Measurements from ENCODE around the gene TCTN1. TPM values are rescaled to one million over a fixed set of nuclear protein-coding genes. Genes with fewer than 3 reads are reported as not detected.
A peak's percentile ranks its signal among the peaks of the same experiment; 100 is the strongest.
"Not testable (repeated sequence)": the region's sequence is repeated elsewhere in the genome, so short reads cannot be mapped to it uniquely, and the experiment has no call there.

The TCTN1 gene
- total RNA-seq, 1 donor from 2014 or later, result 41.0 TPM

DNA sequence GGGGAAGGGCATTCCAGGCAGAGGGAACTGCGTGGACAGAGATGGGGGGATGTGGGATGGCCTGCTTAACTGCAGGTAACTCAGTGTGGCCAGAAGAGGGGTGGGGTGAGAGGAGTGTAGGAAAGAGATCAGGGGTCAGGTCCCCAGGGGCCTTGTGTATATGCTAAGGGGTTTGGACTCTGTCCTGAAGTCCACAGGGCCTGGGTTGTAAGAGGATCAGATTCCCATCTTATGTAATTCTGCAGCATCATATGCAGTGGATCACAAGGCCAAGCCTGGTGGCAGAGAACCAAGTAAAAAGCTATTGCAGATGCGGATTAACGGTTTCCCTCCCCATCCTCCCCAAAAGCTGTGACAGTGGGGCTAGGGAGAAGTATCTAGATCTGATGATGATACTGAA is 8.7 kb downstream of the TCTN1 start:
- DNase-seq (ENCODE audit: low spot score) (no peak), ATAC-seq (no peak)
- intact Hi-C loops (cut with DNase I), result no loop called here

DNA sequence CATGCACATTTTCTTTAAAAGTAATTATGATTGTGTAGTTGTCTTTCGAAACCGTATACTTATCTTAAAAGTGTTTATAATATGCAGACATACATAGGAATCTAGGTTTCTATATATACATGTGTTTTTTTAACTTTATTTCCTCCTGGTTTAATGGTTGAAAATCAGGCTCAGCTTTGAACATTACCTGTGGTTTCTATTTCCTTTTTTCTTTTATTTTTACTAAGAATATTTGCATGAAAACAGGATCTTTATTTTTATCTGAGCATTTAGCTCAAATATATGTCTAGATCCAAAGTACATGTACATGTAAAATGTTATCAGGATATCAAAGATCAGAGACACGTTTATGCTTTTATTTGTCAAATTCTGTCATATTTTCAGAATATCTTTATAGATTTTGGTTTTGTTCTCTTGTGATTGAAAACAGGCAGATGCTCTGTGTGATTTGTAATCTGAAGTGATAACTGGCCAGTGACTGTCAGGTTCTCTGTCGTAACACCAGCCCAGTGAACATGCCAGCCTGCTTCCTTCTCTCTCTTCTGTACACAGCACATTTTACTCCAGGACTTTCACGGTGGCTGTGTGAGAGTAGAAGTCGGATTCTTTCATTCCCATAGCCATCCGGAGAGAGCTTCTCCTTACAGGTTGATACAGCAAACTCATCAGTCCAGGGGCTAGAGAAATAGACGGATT is 13.7 kb downstream of the TCTN1 start:
- ATAC-seq (no peak), DNase-seq (ENCODE audit: low spot score) (no peak)
- intact Hi-C loops (cut with DNase I), result no loop called here

DNA sequence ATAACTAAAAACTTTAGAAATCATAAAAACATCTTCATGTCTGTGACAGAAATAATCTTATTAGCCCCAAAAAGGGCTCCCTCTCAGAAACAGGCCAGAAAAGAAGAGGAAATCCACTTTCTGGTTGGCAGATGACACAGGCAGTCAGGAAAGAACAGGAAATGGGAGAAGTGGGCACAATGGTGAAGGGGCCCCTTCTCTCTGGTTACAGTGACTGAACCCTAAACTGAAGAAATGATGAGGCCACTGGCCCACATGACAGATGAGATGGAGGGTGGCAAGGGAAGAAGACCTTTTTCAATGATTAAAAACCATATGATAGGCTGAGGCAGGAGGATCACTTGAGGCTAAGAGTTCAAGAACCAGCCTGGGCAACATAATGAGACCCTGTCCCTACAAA is 21.1 kb downstream of the TCTN1 start:
- intact Hi-C loops (cut with DNase I), result no loop called here
- DNase-seq (ENCODE audit: low spot score) (no peak), ATAC-seq (no peak)

DNA sequence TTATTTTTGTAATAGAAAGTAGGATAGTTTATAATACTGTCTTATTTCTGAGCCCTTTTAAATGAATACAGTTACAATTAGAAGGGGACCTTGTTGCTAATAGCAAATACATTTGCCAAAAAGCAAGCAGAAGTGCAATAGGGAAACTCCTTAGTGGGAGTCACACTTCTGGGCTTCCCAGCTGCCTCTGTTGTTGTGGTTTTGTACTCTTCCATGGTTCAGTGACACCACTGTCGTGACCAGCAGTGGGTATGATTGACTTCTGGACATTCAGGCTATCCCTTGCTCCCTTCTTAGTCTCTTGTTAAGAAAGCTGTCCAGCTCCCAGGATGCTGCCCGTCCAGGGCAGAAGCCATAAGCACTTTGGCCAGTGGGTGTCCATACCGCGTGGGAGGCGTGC is 22.6 kb downstream of the TCTN1 start:
- ATAC-seq, result no peak
- intact Hi-C loops (cut with DNase I), result no loop called here
- no peak for DNase-seq (ENCODE audit: low spot score)

DNA sequence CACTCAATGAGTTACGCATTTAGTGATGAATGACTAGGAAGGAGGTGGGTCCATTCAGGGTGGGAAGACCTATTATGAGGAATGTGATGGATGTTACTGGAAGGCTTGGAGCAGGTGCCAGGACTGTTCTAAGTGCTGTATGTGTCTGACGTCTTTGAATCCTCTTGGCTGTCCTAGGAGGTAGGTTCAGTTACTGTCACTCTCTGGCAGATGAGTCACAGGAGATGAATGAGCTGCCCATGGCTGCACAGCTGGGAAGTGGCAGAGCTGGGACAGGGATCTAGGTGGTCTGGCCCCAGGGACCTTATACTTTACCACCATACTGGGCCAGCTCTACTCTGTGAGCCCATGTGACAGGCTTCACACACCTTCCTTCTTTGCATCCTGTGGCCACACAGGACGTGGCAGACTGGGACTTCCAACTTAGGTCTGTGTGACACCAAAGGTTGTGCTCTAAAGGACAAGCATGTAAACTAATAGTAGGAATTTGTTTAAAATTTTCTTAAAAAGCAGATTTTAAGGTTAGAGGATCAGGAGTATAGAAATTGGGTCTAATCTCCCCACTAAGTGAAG is 24.0 kb downstream of the TCTN1 start:
- no peak for ATAC-seq
- no peak for DNase-seq (ENCODE audit: low spot score)
- intact Hi-C loops (cut with DNase I), result no loop called here

DNA sequence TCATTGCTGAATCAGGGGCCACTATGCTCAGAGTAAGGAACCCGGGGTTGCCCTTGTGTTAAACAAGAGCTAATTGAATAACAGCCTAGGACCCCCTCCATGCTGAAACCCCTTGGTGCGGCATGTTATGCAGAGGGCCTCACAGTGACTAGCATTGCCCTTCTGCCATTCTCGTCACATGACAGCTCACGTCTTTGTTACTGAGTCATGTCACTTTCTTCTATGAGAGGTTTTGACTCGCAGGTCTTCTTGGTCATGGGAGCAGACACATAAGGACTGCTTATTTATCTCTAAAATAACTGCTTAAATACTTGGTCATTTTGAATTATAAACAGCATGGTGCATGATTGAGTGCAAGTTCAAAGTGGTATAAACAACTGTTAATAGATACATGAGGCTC is 24.9 kb downstream of the TCTN1 start:
- ATAC-seq, result no peak
- intact Hi-C loops (cut with DNase I), result no loop called here
- no peak for DNase-seq (ENCODE audit: low spot score)

DNA sequence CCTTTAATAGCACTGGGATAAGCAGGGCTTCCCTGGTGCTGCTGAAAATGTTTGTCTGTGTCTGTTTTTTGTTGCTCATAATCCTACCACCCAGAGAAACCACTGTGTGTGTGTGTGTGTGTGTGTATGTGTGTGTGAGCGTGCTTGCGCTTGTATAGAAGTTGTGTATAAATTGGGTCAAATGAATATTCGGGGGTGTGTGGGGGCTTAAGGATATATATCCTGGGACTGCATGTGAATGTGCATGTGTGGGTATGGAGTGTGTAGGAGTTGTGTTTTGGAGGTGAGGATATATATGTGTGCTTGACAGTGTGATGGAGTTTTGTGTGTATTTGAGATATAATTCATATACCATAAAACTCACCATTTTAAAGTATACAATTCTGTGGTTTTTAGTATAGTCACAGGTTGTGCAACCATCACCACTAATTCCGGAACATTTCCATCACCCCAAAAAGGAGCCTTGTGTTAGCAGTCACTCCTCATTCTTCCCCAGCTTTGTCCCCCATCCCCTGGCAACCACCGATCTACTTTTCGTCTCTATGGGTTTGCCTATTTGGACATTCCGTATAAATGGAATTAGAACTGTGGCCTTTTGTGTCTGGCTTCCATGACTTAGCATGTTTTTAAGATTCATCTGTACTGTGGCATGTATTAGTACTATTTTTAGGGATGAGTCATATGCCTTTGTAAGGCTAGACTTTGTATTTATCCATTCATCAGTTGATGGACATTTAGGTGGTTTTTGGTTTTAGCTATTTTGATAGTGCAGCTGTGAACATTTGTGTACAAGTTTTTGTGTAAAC is 25.6 kb downstream of the TCTN1 start:
- intact Hi-C loops (cut with DNase I), result no loop called here
- ATAC-seq (peak; percentile 66), DNase-seq (ENCODE audit: low spot score) (no peak)

DNA sequence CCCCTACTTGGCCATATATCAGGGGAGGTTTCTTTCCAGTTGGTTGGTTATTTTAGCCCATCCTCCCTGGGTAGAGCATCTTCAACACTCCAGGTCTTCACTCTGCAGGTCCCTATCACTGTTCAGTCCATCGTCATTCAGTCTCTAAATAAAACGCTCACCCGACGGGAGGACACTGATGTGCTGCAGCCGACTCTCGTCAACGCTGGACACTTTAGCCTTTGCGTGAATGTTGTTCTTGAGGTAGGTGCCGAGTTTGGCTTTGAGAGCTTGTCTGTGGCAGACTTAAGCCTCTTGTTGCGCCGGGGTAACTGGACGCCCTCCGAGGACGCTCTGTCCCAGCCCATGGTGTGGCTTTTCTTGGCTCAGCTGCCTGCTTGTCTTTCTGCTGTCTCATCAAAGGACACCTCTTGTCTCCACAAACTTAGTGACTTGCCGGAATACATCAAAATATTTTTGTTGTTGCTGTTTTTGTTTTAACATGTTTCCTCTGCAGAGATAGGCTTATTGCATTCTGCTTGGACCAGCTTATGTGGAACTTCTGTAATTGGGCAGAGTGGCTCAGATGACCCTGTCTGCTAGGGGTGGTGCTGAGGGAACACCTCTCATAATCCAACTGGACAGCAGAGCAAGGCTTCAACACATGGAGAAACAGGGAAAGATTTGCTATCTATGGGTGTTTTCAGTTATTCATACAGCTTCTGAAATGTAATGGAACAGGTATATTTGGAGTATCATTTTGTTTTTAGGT is 26.5 kb downstream of the TCTN1 start:
- ATAC-seq, result no peak
- intact Hi-C loops (cut with DNase I), result no loop called here
- no peak for DNase-seq (ENCODE audit: low spot score)

DNA sequence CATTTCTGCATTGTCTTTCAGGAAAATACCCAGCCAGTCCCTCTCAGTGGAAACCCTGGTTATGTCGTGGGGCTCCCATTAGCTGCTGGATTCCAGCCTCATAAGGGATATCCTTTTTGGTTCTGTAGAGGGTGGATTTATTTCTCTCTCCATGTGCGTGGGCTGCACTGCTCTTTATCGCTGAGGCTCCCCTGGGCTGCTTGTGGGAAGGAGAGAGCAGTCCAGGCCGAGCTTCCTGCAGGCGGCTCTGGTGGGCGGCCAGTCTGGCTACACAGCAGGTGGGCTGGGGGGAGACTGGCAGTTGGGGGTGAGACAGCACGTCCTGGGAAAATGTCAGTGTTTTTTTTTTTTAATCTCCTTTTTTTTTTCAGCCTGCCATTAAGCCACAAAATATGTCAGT is 27.6 kb downstream of the TCTN1 start:
- ATAC-seq, result peak; percentile 41
- intact Hi-C loops (cut with DNase I), result no loop called here
- no peak for DNase-seq (ENCODE audit: low spot score)

DNA sequence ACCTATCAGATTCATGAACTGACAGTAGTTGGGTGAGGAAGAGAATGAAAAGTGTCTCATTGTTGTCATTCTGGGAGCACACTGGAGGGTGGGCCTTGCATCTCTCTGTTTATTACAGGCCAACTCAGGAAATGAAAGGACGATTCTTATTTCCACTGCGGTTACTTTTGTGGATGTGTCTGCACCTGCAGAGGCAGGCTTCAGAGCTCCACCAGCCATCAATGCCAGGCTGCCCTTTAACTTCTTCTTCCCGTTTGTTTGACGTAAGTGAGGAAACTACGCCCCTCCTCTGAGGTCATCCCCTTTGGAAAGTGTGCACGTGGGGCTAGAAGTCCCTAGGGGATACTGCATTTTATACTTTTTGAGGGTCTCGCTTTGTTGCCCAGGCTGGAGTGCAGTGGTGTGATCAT is 33.7 kb downstream of the TCTN1 start:
- ATAC-seq (no peak), DNase-seq (ENCODE audit: low spot score) (no peak)
- intact Hi-C loops (cut with DNase I), result no loop called here

DNA sequence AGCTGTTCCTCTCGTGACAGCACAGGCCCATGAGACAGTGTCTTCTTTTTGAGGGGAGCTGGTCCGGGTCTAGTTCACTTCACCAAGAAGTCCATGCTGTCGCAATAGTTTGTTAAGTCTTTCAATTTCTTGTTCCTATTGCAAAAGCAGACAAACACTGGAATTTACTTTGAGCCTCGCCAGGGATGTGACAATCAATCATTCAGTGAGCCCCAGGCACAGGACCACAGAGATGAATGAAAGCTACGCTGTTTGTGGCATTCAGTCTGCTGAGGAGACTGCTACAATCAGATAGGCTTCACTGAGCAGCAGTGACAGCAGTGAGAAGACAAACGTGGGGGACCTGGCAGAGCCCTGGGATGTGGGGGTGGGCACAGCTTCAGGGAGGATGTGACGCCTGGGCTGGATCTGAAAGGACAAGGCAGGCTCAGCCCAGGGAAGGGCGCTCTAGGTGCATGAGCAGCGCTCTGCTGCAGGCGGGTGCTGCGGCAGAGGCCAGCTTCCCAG is 35.5 kb downstream of the TCTN1 start:
- no peak for DNase-seq (ENCODE audit: low spot score)
- intact Hi-C loops (cut with DNase I), result no loop called here
- ATAC-seq, result no peak

DNA sequence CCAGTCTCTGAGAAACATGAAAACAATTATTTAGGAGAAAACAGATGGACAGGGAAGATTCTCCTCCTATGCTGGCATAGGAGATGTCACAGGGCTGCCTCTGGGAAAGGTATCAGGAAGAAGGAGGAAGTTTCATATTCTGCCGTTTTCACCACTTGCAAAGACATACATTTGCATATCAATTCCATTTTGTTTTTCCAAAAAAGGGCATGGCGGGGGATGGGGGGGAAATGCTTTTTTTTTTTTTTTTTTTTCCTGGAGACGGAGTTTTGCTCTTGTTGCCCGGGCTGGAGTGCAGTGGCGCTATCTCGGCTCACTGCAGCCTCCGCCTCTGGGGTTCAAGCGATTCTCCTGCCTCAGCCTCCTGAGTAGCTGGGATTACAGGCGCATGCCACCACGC is 40.3 kb downstream of the TCTN1 start:
- DNase-seq (ENCODE audit: low spot score); intact Hi-C loops (cut with DNase I); ATAC-seq: not testable (repeated sequence)

DNA sequence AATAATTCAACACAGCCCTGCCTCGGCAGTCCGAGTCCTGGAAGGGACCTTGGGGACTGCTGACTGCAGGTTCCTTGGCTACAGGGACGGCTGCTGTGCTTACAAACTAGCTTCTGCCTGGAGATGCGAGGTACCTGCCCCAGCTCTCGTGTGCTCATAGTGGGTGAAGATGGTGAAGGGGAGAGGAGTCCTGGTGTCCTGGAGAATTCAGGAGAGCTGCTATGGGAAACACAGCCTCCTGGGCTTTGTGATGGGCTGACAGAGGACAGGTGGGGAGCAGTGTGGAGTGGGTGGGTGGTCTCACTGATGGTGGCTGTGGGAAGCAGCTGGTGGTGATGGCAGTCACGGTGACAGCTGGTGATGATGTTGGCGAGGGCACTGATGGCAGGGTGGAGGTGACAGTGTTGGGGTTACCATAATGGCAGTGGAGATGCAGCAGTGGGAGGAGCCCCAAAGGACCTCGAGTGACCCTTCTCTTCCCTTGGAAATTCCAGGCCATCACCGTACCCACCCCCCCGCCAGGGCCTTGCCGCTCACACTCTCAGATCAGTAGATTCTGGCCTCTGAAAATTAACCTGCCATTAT is 42.2 kb downstream of the TCTN1 start:
- DNase-seq (ENCODE audit: low spot score) (no peak), ATAC-seq (no peak)
- intact Hi-C loops (cut with DNase I), result no loop called here

DNA sequence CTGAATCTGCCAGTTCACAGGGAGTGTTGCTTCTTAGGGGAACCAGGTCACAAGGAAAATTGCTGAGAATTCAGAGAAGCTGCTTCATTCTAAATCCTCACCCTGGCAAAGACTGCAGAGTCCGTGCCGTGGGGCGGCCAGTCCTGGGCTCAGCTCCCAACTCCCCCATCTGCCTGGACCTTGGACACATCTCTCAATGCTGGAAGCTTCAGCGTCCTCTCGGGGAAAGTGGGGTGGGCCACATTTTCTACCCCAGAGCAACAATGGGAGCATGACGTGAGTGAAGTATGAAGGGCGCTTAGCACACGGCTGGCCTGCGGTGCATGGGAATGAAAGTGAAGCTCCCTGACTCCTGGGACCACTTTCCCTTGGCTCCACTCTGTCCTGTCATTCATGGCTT is 43.8 kb downstream of the TCTN1 start:
- no peak for DNase-seq (ENCODE audit: low spot score)
- ATAC-seq, result peak; percentile 58
- intact Hi-C loops (cut with DNase I), result no loop called here

DNA sequence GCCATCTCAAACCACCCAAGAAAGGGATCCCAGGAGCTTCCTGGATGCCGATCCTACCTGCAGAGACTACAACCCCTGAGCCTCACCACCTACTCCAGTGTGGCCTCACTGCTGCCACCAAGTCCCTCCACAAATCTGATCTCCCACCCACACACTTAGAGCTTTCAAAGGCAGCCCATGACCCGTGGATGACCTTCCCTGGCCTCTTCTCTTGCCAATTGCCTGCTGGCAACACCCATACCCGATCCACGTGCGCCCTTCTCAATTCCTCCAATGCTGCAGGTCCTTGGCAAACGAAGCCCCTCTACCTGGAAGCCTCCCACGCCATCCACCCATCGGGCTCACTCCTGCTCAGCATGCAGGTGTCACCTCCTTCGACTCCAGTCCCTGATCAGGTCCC is 44.3 kb downstream of the TCTN1 start:
- no peak for ATAC-seq
- no peak for DNase-seq (ENCODE audit: low spot score)
- intact Hi-C loops (cut with DNase I), result no loop called here

DNA sequence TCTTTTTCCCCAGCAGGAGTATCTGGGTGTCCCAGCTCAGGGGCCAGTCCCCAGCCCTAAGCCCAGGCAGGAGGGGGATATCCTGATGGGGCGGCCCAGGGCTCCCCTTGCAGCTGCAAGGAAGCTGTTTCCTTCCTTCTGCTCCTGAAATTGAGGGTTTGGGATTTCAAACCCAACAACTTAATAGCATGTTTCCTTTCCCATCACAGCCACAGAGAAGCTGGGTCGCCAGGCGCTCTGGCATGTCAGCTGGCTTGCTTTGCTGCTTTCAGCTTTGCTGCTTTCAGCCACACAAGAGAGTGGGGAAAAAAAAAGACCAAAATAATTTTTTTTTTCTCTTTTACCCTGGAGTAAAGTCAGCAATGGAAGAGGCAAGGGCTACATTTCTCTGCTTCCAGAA is 44.9 kb downstream of the TCTN1 start:
- intact Hi-C loops (cut with DNase I), result no loop called here
- DNase-seq (ENCODE audit: low spot score), result no peak
- no peak for ATAC-seq

DNA sequence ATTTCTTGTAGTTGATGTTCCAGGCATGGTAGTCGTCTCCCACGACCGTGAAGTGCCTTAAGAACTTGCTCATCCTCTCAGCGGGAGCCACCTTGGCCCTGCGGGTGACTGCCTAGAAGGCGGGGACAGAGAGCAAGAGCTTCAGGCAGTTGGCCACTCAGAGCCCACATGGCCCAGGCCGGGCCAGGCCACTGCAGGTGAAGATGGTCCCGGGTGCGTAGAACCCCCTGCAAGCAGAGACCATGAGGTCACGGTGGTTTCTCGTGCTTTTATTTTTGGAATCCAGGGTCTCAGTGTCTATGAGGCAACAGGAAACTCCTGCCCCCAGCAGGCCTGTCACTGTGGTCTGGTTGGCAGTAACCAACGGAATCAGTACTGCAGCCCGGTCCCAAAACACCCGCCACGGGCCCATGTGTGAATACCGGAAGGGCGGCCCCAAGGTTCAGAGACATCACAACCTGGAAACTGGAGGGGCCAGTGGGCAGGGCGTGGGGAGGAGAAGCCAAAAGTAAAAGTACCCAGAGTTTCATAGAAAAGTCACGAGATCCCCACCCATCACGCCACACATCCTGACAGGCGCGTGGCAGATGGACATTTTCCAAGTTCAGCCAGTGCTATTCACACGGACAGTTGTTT is 47.5 kb downstream of the TCTN1 start:
- DNase-seq (ENCODE audit: low spot score) (peak; percentile 61), ATAC-seq (peak; percentile 57)
- intact Hi-C loops (cut with DNase I), result no loop called here

DNA sequence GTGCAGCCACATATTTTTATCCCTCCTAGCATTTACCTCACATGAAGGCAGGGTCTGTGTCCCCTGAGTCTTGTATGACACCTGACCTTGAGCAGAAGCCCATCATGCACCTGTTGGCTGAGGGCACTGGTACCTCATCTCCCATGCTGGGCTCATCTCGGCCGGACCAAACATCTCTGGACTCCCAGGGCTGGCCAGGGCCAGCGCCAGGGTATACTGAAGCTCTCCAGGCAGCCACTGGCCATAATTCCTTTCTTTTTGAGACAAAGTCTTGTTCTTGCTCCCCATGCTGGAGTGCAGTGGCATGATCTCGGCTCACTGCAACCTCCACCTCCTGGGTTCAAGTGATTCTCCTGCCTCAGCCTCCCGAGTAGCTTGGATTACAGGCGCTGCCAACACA is 53.0 kb downstream of the TCTN1 start:
- intact Hi-C loops (cut with DNase I), result no loop called here
- DNase-seq (ENCODE audit: low spot score), result no peak
- no peak for ATAC-seq

DNA sequence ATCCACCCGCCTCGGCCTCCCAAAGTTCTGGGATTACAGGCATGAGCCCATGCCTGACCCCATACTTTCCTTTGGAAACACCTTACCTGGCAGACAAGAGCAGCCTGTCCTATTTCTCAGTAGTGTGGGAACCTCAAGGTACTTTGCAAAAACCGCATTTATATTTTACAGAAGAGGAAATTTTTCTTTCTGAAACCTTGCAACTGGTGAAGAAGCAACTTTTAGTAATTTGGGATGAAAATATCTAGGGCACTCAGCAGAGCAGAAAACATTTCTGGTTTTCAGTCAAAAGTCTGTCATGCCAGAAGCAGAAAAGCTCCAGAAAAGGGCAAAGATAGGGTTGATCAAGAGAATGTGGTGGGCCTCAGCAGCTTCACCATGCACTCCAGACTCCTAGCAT is 53.7 kb downstream of the TCTN1 start:
- ATAC-seq (no peak), DNase-seq (ENCODE audit: low spot score) (no peak)
- intact Hi-C loops (cut with DNase I), result no loop called here

All from sciatic nerve (tissue), 2 donors.